Activated CD8-positive, alpha-beta memory T cell treated with anti-CD3 and anti-CD28 coated beads for 1 hour (primary cell): ENCODE data around the gene VTN.
A peak's percentile ranks its signal among the peaks of the same experiment; 100 is the strongest.

Source experiments
- DNase-seq, 2 donors: peaks; one replicate each; pipeline ENCODE4 v3.0.0-alpha.2; 2020; ENCODE audit warnings: low read depth in 1 of 2; ENCODE audit errors: extremely low read depth in 1 of 2

VTN gene

DNA sequence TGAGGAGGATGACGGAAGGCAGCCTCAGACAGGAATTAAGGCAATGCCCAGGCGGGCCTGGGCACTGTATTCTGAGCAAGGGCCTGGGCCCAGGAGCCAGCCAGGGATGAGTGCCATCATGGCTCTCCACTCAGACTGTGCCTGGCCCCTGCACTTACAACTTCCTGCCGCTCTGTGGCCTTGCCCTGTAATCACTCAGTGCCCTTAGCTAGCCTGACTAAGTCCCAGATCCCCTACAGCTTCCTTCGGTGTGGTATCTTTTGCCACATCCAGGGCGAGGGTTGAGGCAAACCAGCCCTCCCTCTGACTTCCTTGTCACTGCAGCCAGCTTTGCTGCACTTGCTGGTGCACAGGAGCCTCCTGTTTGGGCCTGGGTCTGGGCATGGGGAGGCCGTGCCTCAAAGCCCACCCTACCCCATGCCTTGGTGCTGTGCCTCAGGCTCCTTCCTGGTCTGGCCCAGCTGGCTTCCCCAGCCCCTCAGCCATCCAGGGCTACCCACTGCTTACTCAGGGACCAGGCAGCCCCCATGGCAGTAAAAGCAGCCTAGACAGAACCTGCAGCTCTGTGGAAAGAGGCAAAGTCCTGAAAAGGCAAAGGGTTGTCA, 26.6 kb upstream of the VTN start:
- DNase-seq = no peak

DNA sequence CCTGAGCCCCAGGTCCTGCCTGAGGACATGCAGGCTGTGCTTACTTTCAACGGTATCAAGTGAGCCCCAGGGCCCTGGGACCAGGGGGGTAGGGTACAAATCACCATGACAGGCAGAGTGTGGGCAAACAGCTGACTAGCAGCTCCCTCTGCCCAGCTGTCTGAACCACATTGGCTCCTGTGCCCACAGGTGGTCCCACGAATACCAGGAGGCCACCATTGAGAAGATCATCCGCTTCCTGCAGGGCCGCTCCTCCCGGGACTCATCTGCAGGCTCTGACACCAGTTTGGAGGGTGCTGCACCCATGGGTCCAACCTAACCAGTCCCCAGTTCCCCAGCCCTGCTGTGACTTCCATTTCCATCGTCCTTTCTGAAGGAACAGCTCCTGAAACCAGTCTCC, 25.9 kb upstream of the VTN start:
- no peak for DNase-seq

DNA sequence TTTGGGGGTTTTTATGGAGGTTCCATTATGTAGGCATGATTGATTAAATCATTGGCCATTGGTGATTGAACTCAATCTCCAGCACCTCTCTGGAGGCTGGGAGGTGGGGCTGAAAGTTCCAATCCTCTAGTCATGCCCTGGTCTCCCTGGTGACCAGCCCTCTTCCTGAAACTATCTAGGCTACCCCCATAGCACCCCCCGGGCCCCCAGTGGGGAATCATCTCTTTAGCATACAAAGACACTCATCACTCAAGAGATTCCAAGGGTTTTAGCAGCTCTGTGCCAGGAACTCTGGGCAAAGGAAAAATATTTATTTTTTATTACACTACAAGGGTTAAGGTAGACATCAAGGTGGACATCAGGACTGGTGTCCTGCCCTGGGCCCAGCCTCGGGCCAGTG, 25.3 kb upstream of the VTN start:
- no peak for DNase-seq

DNA sequence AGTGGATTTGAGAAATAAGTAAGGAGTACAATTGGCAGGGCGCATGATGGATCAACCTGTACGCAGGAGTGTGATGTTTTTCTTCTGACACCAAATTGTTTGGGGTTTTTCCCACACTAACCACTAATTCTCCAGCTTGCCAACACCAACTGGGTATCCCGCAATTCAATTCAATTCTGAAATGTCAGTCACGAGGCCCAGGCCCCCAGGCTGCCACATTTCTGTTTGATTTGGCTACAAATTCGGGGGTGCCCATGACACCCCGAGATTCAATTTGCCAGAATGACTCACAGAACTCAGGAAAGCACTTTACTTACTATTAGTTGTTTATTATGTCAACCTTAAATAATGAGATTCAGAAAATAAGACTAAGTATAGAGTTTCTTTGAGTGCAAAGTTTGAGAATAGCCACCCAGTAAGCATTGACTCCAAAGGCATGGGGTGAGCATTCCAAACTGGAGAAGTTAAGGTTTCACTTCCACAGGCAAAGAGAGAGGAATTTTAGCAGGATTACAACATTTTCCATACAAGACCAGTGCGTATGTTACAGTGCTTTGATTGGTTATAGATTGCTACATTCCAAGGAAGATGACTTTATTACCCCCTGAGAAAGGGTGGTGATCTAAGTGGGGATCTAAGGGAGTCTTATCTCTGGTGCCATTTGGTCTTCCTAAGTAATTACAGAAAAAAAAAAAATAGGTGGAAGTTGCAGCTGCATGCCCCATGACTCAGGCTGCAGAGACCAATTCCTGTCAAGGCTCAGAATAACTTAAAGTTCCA, 24.4 kb upstream of the VTN start:
- no peak for DNase-seq

DNA sequence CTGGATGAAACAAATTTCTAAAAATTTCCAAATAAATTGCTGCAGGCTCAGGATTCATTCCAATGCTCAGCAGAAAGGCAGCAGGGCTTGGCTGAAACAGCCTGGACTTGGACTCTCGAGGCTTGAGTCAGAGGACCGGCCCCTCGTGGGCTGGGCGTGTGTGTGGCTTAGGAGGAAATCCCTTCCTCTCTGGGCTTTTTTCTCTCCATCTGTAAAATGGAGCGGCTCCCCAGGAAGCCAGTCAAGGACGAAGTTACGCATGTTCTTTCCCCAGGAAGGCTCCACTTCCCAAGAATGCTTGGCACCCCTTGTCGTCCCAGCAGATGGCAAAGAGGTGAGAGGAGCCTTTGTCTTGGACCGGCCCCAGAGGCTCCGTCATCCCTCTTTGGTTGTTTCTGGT, 22.4 kb upstream of the VTN start:
- no peak for DNase-seq

DNA sequence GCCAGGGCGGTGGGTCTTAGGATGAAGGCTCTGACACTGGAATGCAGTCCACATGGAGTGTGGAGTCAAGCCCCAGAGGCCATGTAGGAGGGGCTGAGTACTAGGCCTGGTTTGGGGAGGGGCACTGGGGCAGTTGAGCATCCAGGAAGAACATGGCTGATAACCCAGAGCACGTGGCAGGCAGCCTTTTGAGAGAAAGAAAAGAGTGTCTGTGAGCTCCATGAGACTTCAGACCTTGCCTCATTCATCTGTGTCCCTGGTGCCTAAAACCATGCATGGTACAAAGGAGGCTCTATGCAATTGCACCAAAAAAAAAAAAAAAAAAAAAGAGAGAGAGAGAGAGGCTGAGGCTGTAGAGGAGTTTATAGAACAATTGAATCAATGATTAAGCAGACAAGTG, 21.3 kb upstream of the VTN start:
- DNase-seq = no peak

DNA sequence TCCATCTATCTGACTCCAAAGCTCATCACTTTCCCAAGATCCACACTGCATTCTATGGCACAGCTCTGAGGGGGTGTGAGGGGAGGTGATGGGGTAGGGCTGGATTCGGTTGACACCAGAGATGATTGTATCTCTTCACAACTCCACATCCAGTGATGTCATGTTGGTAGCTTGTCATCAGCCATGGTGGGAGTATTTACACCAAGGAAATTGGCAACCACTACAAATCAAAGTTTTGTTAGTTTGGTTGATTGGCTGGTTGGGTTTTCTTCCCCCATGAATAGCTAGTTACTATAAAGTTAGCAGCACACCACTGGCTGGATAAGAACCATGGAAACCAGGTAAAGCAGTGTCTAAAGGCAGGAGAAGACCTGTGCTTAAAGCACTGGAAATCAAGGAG, 20.9 kb upstream of the VTN start:
- DNase-seq = no peak

DNA sequence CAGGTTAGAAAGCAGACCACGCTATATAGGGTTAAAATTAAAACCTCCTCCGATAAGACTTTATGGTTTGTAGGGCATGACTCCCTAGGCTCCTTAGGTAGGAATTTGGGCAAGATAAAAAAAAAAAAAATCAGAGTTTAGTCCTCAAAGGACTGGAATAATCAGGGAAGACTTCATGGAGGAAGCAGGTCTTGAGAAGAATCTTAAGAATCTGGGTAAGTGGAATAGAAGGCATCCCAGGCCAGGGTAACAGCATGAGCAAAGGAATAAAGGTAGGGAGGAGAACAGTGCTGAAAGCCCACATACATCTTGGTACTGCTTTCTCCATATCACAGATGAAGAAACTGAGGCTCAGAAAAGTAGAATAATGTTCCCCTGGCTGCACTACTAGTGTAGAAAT, 20.5 kb upstream of the VTN start:
- no peak for DNase-seq

DNA sequence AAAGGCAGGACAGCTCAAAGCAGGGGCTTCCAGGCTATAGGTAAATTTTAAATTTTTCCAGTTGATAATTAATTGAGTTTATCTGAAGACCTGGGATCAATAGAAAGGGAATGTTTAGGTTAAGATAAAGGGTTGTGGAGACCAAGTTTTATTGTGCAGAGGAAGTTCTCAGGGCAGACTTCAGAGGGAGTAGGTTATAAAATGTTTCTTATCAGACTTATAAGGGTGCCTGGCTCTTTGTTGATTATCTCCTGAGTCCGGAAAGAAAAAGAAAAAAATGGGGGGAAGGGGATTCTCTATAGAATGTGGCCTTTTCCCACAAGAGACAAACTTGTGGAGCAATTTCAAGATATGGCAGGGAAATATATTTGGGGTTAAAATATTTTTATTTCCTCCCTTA, 20.0 kb upstream of the VTN start:
- DNase-seq = no peak

DNA sequence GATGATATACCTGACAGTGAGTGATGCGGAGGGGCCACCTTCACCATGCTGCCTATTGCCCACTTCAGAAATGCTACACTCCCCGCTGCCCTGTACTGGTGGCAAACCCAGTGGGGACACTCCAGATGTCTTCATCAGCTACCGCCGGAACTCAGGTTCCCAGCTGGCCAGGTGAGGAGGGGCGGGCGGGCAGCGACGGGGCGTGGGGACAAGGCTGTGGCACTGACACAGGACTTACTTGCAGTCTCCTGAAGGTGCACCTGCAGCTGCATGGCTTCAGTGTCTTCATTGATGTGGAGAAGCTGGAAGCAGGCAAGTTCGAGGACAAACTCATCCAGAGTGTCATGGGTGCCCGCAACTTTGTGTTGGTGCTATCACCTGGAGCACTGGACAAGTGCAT, 18.0 kb upstream of the VTN start:
- DNase-seq = no peak

DNA sequence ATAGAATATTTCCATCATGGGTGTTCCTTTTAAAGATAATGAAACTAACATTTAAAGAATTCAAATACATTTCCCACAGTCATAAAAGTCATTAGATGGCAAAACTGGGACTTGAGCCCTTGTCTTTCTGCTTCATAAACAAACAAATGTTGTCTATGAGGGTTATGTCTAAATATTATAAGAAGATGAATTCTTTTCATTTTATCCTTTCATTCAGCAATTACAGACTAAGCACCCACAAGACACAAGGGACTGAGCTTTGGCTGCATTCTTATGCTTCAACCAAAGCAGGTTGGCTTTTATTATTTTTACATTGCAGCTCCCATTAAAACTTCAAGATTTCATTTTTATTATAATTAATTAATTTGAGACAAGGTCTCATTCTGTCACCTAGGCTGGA, 16.3 kb upstream of the VTN start:
- no peak for DNase-seq

DNA sequence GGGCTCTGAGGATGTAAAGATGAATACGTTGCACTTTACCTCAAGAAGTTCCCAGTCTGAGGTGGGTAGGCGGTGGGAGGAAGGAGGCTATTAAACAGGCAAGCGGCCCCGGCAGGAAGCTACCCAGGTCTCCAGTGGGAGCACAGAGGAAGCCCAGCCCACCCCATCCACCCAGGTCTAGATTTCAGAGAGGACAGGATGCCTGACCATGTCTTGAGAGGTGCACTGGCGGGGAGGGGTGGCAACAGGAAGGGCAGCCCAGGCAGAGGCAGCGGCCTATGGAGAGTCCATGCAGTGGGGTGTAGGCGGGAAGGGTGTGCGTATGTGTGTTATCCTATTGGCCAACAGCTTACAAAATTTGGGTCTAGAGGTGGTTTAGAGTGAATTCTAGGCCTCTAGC, 15.3 kb upstream of the VTN start:
- DNase-seq = no peak

DNA sequence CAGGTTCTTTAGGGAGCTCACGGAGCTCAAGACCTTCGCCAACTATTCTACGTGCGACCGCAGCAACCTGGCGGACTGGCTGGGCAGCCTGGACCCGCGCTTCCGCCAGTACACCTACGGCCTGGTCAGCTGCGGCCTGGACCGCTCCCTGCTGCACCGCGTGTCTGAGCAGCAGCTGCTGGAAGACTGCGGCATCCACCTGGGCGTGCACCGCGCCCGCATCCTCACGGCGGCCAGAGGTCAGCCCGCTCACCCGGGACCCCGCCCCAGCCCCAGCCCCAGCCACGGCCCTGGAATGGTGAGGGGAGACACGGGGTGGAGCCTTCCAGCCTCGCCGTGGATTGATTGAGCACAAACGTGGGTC, 14.9 kb upstream of the VTN start:
- DNase-seq = no peak

DNA sequence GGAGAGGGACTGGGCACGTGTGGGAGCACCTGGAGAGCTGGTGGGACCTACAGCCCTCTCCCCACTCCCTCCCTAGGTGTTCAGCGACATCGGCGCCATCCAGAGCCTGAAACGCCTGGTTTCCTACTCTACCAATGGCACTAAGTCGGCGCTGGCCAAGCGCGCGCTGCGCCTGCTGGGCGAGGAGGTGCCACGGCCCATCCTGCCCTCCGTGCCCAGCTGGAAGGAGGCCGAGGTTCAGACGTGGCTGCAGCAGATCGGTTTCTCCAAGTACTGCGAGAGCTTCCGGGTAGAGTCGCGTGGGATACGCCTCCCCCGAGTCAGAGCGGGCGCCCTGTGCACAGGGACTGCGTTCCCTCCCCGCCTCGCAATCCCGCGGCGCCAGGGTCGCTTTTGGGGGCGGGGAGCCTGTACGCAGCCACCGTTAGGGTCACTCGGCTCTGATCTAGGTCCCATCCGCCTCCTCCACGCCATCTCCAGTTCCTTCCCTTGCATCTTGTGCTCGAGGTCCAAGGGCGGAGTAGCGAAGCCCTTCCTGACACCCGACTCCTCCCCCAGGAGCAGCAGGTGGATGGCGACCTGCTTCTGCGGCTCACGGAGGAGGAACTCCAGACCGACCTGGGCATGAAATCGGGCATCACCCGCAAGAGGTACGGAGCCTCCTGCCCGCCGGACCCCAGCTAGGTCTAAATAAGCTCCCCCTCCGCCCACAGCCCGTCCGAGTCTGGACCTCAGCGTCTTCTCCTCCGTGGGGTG, 14.4 kb upstream of the VTN start:
- peak in 1 of 2 donors; percentile 40 for DNase-seq

DNA sequence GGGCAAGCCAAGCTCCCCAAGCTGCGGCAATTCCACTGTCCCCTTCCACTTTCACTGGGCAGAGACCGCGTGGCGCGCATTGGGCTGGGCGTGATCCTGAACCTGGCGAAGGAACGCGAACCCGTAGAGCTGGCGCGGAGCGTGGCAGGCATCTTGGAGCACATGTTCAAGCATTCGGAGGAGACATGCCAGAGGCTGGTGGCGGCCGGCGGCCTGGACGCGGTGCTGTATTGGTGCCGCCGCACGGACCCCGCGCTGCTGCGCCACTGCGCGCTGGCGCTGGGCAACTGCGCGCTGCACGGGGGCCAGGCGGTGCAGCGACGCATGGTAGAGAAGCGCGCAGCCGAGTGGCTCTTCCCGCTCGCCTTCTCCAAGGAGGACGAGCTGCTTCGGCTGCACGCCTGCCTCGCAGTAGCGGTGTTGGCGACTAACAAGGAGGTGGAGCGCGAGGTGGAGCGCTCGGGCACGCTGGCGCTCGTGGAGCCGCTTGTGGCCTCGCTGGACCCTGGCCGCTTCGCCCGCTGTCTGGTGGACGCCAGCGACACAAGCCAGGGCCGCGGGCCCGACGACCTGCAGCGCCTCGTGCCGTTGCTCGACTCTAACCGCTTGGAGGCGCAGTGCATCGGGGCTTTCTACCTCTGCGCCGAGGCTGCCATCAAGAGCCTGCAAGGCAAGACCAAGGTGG, 11.2 kb upstream of the VTN start:
- DNase-seq = no peak

DNA sequence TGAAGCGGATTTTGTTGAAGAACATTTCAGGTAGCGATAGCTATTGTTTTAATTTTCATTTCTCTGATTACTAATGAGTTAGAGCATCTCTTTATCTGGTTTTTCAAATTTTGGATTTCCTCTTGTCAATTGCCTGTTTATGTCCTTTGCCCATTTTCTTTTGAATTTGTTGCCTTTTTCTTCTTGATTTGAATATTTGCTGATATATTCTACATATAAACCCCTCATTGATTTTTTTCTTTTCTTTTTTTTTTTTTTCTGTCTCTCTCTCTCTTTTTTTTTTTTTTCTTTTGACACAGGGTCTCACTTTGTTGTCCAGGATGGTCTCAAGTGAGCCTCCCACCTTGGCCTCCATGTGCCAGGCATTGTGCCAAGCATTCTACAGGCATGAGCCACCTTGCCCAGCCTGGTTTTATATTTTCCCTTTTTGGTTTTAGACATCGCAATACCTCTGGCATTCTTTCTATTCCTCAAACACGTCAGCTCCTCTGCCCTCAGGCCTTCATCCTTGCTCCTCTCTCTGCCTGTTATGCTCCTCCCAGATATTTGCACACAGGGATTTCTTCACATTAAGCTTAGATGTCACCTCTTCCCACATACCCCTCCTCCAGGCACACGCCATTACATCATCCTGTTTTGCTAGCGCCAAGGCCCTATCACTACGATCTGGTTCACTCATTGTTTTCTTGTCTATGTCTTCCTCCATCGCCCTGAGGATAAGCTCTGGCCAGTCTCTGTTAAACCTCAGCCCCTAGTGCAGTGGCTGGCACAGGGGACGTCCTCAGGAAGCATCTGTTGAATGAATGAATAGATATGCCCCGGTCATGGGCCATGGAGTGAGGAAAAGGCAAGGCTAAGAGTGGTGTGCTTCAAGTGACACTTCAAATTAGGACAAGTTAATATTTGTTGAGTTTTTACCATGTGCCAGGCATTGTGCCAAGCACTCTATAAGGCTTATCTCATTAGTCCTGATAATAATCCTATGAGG, 10.0 kb upstream of the VTN start:
- DNase-seq = no peak

DNA sequence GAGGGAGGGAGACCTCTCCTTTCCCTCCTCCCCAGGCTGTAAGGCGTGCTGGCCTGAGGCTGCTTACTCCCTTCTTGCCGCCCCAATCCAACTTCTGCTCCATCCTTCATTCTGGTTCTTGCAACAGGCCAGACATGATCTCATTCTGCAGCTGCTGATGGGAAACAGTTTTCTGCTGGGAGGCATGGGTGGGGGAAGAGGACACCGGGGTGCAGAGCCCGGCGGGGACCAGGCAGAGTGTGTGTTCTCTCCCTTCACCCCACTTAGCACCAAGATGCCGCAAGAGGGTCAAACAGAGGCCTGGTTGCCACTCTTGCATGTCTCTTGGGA, 2.8 kb upstream of the VTN start:
- no peak for DNase-seq

DNA sequence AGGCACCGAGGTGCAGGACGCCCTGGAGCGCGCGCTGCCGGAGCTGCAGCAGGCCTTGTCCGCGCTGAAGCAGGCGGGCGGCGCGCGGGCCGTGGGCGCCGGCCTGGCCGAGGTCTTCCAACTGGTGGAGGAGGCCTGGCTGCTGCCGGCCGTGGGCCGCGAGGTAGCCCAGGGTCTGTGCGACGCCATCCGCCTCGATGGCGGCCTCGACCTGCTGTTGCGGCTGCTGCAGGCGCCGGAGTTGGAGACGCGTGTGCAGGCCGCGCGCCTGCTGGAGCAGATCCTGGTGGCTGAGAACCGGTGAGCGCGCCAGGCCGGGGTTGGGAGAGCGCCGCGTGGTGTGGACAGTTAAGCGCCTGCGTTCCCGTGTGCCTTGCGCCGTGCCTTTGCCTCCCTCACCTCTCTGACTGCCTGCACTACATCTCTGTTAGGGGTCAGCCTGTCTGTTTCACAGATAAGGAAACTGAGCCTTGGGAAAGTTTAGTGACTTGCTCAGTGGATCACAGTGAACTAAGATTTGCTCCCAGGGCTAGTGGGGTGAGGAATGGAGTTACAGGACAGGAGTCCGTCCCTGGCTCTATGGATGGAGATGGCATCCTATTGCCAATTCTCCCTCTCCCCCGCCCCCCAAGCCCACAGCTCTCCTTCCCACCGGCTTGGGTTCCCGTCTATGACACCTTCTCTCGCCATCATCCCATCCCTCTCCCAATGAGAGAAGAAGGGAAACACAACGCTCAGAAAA, 2.3 kb upstream of the VTN start:
- no peak for DNase-seq

DNA sequence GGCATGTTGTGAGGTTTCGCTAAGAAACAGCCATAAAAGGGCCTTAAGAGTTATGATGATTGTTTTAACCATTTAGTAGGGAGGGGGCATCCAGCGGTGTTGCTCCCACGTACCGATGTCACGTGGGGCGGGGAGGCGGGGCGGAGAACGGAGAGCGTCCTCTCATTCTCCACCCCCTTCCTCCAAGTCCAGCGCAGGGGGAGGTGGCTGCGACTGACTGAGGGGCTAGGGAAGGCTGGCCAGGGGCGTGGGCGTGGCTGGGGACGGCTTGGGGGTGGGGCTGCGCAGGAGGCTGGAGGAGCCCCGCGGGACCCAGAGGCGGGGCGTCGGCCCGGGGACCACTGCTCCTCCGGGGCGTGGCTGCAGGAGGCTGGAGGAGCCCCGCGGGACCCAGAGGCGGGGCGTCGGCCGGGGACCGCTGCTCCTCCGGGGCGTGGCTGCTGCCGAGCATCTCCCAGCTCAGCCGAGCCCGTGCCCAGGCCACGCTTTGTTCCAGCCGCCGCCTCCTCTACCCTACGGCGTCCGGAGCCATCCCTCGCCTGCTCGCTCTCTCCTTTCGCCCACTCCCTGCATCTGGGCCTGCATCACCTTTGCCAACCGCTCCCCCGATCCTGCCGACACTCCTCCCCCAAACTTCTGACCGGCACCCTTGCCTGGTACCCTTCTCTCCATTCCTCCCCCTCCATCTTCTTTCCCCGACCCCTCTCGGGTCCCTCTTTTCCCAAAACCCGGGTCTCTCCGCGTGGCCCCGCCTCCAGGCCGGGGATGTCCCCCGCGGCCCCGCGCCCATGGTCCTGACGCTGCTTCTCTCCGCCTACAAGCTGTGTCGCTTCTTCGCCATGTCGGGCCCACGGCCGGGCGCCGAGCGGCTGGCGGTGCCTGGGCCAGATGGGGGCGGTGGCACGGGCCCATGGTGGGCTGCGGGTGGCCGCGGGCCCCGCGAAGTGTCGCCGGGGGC, 1.4 kb upstream of the VTN start, which contains the start of gene SARM1:
Gene SARM1, plus strand, starts transcription at position 450 of the 958 bp plus-strand sequence. Its CDS starts 339 bp downstream, at position 789.
- DNase-seq = peak; percentile 42 to 67
